H1 (cell line): ENCODE data around the gene RAB35. TPM values are rescaled to one million over a fixed set of nuclear protein-coding genes. Genes with fewer than 3 reads are reported as not detected.

Source experiments
- ATF2 ChIP-seq: IDR thresholded peaks from 2 replicates; pipeline ENCODE4 v1.6.1; 2012; ENCODE audit warnings: low read length, inconsistent platforms
- CHD7 ChIP-seq: fragments of 300-600 bp; sonication (generic); IDR thresholded peaks from 2 replicates; pipeline ENCODE4 v1.7.1; 2012; ENCODE audit warnings: low read length, moderate library complexity, mild to moderate bottlenecking, inconsistent platforms; ENCODE audit not compliant: insufficient replicate concordance
- EGR1 ChIP-seq: IDR thresholded peaks from 2 replicates; pipeline ENCODE4 v1.6.1; 2011; ENCODE audit warnings: low read depth, low read length, borderline replicate concordance
- HDAC6 ChIP-seq: IDR thresholded peaks from one replicate; pipeline ENCODE4 v1.7.1; 2012; ENCODE audit warnings: low read depth, mild to moderate bottlenecking, inconsistent platforms, low read length, moderate library complexity
- JUN ChIP-seq: IDR thresholded peaks from 2 replicates; pipeline ENCODE4 v1.6.1; 2011; ENCODE audit warnings: low read depth, mild to moderate bottlenecking, improper control_type of control experiment, low read length
- MAFK ChIP-seq: IDR thresholded peaks from 2 replicates; pipeline ENCODE4 v1.6.1; 2012; ENCODE audit warnings: low read depth, mild to moderate bottlenecking, improper control_type of control experiment, low read length
- RBBP5 ChIP-seq: IDR thresholded peaks from 2 replicates; pipeline ENCODE4 v1.7.1; 2012; ENCODE audit warnings: low read depth, mild to moderate bottlenecking, inconsistent platforms, low read length, moderate library complexity, borderline replicate concordance
- RFX5 ChIP-seq: IDR thresholded peaks from 2 replicates; pipeline ENCODE4 v1.6.1; 2011; ENCODE audit warnings: low read depth, low read length, improper control_type of control experiment, borderline replicate concordance
- SIX5 ChIP-seq: IDR thresholded peaks from 2 replicates; pipeline ENCODE4 v1.6.1; 2011; ENCODE audit warnings: mild to moderate bottlenecking, low read depth, low read length
- polyA plus RNA-seq, 7 experiments: library from polyadenylated mRNA; depleted of rRNA in 3 of 7; stranded (reverse) in 5 of 7; unstranded in 2 of 7; fragments of >200 nt in 5 of 7; fragments of 200-250 nt in 2 of 7; gene quantifications; 1 replicate in 5 of 7; 2 replicates in 1 of 7; 4 replicates in 1 of 7; pipeline versions ENCODE4 v1.2.1 to v1.2.3, GENCODE V29; 2011 to 2013; ENCODE audit warnings: missing spikeins in 2 of 7, mixed read lengths in 2 of 7
- total RNA-seq: library from RNA; stranded (reverse); fragmentation: NEBNext Ultra II Directional; extraction: Animal tissue kit (Norgen Biotek cat#: 25700); gene quantifications from 2 replicates; pipeline ENCODE4 v1.2.1, GENCODE V29; 2021

RAB35 gene
- total and polyA plus RNA-seq, 2 of the 8 experiments (the other 6 are each of a cell fraction or from before 2014, with no cell fraction given), result 33.4 to 39.0 TPM

- TF ChIP-seq CHD7 (no peak), EGR1 (no peak), RBBP5 (no peak), ATF2 (no peak), RFX5 (no peak), HDAC6 (no peak), SIX5 (no peak), JUN (no peak), MAFK (no peak)
Observed at GRCh38 chr12:120049426-120049825, 67.1 kb downstream of the RAB35 start (continued).
